GM04504 (cell line): ENCODE results near the gene MARS1.
A peak's percentile ranks its signal among the peaks of the same experiment; 100 is the strongest.

Experiments used
- DNase-seq: peaks from one replicate; pipeline ENCODE4 v3.0.0-alpha.2; 2012; ENCODE audit warnings: low read depth

The MARS1 gene

DNA sequence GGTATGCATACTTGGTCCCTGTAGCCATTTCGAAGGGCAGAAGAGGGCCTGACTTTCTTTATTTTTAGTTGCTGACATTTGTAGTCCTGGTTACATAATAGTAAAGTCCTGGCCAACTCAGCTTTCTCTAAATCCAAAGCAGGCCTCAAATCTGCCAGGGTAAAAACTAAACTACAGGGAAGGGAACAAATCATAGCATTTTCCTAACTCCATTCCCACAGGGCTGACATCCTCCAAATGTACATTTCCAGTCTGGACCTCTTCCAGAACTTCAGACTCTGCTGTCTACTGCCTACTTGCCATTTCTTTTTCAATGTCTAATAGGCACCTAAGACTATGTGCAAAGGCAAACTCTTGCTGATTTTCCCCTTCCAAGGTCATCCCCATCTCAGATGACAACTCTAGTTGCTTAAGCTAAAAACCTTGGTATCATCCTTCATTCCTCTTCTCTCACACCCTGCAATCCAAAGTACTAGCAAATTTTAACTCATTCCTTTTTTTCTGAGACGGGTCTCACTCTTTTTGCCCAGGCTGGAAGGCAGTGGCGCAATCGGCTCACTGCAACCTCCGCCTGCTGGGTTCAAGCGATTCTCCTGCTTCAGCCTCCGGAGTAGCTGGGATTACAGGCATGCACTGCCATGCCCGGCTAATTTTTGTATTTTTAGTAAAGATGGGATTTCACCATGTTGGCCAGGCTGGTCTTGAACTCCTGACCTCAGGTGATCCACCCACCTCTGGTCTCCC lies 30.5 kb downstream of the MARS1 start:
- no peak for DNase-seq

DNA sequence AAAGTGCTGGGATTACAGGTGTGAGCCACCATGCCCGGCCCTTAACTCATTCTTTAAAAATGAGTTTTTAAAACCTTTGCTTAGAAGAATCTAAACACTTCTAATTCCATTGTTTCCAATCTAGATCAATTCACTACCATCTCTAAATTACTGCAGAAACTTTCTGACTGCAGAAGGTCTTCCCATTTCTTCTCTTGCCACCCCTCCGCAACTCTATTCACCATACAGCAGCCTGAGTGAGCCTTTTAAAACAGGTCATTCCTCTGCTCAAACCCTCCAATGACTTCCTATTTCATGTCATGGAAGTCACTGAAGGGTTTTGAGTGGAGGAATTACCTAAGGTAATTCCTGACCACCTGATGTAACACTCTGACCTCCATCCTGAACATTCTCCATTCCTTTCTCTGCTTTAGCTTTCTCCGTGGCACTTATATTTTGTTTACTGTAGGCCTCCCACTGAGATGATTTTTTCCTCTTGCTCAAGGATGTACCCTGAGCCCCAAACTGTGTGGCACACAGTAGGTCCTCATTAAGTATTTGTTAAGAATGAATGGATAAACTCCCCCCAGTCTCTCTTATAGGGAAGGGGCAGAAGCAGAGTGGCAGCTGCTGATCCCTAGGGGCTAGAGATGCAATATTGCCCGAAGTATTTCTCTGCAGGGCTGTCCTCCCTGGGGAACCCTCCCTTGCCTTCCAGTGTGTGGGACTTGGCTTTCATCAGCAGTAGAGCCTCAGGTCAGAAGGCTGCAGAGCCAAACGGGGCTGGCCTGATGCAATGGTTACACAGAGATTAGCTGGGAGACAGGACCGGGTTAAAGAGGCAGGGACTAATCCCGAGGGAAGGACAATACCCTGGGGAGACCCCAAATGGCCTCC lies 31.3 kb downstream of the MARS1 start:
- DNase-seq, result no peak

DNA sequence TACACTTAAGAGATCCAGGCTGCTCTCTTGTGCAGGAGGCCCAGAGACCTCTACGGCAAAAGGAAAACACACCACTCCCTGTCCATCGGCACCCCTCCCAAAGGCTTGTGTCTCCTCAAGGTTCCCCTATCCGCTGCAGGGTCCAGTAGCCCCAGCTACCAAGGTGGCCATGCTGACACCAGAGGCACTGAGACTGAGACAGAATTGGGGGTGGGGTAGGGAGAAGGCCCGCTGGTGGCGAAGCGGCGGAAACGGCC lies 31.9 kb downstream of the MARS1 start:
- no peak for DNase-seq

DNA sequence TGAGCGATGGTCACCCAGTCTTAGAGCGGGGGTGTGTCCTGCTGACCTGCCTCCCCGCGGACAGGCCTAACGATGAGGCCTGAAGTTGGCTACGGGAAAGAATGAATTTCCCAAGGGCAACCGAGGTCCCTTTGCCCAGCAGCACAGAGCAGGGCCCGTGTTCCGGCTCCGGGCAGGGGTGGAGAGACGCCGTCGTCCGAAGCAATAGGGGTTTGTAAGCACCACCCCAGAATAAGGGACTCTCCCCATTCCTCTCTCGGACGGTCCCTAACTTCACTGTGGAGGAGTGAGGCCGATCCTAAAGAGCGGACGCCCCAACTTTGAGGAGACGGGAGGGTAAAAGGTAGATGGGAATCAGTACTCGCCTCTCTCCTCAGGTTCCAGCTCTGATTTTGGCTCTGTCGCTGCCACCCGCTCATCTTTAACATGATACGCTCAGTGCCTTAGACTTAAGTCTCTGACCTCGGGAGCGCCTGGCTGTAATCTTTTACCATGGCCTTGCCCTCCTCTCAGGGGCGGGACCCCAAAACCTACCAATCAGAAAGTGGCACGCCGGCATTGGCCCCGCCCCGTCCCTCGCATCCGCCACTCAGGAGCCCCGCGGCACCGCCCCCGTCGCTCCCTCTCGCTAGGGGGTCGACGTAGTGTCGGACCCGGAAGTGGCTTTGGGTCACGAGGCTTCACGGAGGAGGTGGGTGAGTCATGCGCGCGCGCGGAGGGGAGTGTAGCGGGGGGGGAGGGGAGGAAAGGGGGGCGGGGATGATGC lies 32.4 kb downstream of the MARS1 start, which contains the start of gene DDIT3:
Gene DDIT3 (minus strand): TSS at position 462 of the 766 bp plus-strand sequence. CDS start 3,108 bp downstream, outside the sequence.
- peak; percentile 98 for DNase-seq

DNA sequence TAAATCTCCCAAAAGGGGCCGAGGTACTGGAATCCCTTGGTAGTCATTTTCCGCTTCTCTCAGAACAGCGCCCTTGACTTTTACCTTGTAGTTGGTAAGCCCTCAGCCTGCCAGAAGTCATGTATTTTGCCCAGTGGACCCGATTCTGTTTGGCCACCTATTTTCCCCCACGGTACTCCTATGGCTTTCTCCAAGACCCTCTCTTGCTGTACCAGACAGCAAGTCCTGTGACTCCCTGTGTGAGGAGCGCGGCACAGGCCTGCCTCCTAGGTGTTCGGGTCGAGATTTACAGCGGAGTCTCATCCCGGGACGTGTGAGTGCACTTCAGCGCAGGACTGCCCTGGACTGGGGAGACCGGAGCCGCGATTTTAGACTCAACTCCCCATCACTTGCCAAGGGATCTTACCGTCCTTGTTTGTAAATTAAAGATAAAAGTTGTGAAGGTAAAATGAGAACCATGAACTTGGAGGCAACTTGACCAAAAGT lies 33.7 kb downstream of the MARS1 start:
- DNase-seq, result no peak

DNA sequence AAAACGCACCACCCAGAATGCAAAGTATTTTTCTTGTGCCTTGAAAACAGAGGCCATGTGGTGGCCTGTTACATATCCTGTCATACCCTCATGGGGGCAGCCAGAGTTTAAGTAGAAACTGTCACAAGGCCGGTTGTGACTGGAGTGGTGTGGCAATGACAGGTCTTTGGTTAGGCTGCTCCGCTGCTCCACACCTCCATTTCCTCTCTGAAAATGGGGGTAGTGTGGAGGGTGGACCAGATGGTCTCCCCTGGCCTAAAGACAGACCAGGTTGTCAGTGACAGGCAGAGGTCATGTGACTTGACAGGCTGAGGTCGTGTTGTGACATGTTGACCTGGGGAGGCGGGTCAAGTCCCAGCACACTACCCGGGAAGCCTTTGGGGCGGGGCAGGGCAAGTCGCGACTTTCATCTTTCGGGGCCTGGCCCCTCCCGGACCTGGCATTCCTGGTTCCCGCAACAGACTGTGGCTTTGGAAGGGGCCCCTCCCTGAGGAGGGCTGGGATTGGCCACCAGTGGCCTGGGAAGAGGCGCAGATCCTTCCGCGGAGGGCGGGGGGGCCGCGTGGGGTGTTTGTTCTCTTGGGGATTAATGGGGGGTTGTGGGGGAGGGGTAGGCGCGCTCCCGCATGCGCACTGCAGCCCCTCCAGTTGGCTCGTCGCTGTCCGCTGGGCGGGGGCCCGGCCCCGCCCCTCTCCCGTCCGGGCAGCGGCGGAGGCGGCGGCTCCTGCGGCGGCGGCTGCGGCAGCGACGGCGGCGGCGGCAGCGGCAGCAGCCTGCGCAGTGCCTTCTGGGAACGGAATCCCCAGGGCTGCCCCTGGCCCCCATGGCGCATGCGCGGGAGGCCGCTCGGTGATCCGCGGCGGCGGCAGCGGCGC lies 34.4 kb downstream of the MARS1 start, which contains the start of gene MBD6:
Gene MBD6 (plus strand): TSS at position 814 of the 876 bp plus-strand sequence. CDS start 1,480 bp downstream, outside the sequence.
- DNase-seq, result peak; percentile 91

DNA sequence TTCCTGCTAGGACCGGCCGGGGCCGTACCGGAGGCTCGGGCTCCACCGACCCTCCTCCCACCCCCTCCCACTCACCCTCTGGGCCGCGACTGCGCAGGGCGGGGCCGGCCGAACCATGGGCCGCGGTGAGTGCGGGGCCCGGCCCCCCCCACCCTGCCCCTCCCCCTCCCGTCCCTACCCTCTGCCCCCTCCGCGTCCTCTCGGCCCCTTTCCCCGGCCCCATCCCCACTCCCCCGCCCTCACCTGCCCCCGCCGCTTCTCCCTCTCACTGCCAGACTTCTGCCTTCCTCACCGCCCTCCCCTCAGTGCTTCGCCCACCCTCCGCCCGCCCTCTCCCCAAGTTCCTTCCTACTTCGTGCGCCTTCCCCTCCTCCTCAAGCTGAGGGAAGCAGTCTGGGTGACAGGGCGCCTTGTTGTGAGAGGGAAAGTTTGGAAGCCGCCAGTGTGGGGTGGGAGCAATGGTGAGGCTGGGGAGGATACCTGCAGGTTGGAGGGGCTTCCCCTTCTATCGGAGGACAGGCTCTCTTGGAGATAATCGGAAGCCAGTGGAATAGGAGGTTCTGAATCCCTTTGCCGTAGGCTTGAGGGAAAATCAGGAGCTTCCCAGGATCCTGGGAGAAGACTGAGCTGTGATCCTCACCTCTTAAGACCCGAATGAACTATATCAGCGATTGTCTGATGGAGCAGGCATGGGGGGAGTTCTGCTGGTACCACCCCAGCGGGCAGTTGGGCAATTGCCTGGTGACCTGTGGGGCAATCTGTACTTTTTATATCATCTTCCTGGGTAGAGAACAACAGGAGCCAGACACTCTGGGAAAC lies 35.2 kb downstream of the MARS1 start:
- DNase-seq, result no peak

DNA sequence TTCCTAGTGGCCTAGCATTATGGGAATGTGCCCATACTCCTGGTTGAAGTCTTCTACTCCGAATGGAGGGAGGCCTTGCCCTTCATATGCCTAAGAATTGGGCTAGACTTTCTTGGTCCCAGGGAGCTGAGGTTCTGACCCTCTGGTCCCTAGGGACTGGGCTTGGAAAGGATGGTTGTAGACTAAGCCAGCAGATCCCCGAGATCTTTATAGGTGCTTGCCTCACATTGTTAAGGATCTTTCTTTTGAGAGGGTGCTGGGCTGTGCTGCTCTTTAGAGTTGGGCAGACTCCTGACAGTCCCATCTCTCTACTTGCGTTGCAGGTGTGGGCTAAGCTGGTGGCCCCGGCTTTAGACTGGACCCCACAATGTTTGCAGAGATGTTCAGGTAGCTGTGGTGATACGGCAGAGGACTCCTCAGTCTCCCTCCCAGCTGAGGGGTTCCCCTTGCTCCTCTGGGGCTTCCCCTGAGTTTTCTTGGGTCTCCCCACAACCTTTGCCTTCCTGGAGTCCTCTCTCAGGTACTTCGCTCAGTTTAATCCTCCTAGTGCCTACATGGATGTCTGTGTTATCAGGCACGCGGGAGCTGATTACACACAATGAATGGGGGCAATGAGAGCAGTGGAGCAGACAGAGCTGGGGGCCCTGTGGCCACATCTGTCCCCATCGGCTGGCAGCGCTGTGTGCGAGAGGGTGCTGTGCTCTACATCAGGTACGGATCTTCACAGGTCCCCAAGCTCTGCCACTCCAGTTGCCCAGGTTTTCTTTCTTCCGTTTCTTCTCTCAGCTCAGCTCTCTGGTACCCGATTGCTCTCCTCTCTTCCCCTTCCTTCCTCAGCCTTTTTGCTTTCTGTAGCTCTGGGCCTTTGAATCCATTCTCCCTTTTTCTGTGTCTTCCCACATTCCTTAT lies 36.1 kb downstream of the MARS1 start:
- DNase-seq, result no peak

DNA sequence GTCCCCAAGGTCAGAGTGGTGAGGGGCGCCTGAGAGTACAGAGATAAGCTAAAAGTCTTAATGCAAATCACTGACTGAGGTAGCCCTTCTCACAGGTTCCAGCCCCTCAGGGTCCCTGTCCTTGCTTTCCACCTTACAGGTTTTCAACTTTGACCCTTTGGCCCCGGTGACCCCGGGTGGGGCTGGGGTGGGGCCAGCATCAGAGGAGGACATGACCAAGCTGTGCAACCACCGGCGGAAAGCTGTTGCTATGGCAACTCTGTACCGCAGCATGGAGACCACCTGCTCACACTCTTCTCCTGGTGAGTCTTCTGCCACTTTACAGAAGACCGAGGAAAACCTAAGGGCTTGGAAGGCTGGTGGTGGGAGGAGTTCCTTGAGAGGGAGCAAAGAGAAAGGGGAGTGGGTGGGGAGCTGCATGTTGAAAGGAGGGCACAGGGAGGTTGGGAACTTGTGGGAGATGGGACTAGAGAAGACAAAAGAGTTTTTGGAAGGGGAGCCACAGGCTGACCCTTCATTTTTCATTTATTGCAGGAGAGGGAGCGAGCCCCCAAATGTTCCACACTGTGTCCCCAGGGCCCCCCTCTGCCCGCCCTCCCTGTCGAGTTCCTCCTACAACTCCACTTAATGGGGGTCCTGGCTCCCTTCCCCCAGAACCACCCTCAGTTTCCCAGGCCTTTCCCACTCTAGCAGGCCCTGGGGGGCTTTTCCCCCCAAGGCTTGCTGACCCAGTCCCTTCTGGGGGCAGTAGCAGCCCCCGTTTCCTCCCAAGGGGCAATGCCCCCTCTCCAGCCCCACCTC lies 37.1 kb downstream of the MARS1 start:
- no peak for DNase-seq

DNA sequence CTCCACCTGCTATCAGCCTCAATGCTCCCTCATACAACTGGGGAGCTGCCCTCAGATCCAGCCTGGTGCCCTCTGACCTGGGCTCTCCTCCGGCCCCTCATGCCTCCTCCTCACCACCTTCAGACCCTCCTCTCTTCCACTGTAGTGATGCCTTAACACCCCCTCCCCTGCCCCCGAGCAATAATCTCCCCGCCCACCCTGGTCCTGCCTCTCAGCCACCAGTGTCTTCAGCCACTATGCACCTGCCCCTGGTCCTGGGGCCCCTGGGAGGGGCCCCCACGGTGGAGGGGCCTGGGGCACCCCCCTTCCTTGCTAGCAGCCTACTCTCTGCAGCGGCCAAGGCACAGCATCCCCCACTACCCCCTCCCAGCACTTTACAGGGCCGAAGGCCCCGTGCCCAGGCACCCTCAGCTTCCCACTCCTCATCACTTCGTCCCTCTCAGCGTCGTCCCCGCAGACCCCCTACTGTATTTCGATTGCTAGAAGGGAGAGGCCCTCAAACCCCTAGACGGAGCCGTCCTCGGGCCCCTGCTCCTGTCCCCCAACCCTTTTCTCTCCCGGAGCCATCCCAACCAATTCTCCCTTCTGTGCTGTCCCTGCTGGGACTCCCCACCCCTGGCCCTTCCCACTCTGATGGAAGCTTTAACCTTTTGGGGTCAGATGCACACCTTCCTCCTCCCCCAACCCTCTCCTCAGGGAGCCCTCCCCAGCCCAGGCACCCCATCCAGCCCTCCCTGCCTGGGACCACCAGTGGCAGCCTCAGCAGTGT lies 37.9 kb downstream of the MARS1 start:
- DNase-seq, result no peak

DNA sequence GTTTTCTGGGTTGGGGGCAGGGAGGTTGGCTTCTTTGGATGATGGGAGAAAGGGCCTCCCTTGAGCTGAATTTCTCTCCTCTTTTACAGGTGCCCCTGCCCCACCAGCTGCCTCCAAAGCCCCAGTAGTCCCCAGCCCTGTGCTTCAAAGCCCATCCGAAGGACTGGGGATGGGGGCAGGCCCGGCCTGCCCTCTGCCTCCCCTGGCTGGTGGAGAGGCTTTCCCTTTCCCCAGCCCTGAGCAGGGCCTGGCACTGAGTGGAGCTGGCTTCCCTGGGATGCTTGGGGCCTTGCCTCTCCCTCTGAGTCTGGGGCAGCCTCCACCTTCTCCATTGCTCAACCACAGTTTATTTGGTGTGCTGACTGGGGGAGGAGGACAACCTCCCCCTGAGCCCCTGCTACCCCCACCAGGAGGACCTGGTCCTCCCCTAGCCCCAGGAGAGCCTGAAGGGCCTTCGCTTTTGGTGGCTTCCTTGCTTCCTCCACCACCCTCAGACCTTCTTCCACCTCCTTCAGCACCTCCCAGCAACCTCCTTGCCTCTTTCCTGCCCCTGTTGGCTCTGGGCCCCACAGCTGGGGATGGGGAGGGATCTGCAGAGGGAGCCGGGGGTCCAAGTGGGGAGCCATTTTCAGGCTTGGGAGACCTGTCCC lies 38.7 kb downstream of the MARS1 start:
- no peak for DNase-seq

DNA sequence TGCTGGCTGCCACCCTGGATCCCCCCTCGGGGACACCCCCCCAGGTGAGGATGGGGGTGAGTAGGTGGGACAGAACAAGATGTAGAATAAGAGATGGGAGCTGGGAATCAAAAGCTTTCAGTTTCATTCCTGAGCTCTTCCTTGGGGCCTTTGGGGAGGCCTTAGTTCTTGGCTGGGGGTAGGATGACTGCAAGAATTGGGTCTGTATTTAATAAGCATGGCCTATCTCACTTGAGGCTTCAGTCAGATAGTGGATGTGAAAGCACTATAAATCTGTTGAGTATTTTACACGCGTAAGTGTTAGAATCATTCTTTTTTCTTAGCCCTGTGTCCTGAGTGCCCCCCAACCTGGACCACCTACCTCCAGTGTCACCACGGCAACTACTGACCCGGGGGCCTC lies 39.3 kb downstream of the MARS1 start:
- no peak for DNase-seq

DNA sequence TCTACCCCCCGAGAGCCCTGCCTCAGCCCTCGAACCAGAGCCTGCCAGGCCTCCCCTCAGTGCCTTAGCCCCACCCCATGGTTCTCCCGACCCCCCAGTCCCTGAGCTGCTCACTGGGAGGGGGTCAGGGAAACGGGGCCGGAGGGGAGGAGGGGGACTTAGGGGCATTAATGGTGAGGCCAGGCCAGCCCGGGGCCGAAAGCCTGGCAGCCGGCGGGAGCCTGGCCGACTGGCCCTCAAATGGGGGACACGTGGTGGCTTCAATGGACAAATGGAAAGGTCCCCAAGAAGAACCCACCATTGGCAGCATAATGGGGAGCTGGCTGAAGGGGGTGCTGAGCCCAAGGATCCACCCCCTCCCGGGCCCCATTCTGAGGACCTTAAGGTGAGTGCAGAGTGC lies 40.3 kb downstream of the MARS1 start:
- DNase-seq, result no peak

DNA sequence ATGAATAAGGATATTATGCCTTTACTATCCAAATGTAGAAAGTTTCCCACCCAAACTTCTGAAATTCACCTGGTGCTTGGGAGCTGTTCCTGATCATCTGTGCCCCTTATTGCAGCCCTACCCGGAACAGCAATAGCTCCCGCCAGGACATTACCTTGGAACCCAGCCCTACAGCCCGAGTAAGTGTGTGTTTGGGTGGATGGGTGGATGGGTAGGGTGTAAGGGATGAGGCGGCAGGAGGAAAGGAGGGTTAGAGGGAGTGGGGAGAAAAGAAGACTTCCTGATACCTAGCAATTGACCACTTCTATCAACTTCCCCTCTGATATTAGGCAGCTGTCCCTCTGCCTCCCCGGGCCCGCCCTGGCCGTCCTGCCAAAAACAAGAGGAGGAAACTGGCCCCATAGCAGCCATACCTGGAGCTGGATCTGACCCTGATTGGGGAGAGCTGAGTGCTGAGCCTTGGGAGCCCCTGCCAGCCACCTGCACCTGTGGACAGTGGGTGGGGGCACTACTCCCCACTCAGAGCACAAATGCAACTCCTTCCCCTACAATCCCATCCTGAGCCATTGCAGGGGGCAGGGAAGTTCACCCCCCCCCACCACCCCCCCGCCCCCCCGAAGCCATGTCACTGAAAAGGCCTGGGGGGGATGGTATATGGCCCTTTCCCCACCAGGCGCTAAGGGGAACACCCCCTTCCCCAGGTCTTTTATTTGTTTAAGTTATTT lies 41.1 kb downstream of the MARS1 start:
- DNase-seq, result no peak

DNA sequence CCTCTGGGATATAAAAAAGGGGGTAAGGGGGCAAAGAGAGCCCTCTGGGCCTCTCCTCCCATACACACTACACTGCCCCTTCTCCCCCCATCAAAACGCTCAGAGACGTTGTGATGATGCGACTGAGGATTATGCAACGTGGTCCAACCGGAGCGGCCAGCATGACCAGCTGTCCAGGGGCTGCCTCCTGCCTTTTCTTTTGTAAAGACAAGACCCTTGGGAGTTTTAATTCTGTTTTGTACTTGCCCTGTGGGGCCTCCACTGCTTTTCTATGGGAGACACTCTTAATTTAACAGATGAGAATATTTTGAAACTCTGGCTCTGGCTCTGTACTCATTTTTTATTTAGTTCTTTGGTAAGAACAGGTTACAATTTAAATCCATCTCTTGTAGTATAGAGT lies 42.0 kb downstream of the MARS1 start:
- DNase-seq, result no peak

DNA sequence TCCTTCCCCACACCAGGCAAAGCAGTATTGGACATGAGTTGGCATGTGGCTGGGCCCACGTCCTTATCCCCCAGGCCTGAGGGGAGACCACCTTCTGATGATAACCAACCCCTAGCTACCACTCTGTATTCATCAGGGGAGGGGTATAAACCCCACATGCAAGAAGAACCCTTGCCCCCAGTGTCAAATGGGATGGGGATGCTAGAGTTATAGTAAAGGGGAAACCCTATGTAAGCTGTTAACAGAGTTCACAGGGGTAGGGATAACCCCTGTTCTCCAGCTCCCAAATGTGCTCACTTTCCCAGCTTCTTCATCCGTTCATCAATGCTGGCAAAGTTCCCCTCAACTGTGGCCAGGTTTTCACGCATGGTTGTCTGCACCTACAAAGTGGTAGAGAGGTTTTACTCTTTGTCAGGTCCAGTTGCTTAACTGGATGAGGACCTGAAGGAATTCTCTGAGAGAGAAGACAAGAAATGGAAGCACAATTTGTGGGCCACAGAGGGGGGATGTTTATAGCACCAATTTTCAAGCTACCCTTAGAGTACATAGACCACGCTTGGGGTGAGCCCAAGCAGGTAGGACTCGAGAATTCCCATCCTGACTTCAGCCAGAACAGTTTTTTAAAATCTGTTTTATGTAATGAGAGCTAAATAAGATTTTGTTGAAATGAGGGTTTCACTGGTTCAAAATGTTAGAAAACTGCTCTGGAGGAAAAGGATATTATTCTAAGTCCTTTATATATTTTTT lies 42.7 kb downstream of the MARS1 start:
- no peak for DNase-seq
